ENCODE measurements around the gene DSTYK. TPM values are rescaled to one million over a fixed set of nuclear protein-coding genes. Genes with fewer than 3 reads are reported as not detected.

DSTYK gene
- total and polyA plus RNA-seq, 3 donors from 2014 or later = 15.2 to 17.2 (median 15.4) TPM

DNA sequence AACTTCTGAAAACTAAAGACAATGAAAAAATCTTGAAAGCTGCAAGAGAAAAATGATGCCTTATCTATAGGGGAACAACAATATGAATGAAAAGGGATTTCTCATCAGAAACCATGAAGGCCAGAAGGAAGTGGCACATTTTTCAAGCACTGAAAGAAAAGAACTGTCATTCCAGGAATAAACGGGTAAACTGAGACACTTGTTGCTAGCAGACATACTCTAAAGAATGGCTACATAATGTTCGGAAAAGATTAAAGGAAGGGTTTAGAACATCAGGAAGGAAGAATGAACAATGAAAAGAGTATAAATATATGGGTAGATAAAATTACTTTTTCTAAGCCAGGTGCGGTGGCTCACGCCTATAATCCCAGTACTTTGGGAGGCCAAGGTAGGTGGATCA lies 104.2 kb downstream of the DSTYK start:
- WGBS, 2 donors = 91 to 92% methylated on average over 4 of the region's 4 CpGs
- no peak overlapping the region for H3K27ac ChIP-seq
- H3K27me3 ChIP-seq = no peaks in the 10 kb centered on the region
- TF ChIP-seq POLR2A (IDR thresholded peaks at IDR 0.05) = no peak
- TF ChIP-seq, protein P1, sequence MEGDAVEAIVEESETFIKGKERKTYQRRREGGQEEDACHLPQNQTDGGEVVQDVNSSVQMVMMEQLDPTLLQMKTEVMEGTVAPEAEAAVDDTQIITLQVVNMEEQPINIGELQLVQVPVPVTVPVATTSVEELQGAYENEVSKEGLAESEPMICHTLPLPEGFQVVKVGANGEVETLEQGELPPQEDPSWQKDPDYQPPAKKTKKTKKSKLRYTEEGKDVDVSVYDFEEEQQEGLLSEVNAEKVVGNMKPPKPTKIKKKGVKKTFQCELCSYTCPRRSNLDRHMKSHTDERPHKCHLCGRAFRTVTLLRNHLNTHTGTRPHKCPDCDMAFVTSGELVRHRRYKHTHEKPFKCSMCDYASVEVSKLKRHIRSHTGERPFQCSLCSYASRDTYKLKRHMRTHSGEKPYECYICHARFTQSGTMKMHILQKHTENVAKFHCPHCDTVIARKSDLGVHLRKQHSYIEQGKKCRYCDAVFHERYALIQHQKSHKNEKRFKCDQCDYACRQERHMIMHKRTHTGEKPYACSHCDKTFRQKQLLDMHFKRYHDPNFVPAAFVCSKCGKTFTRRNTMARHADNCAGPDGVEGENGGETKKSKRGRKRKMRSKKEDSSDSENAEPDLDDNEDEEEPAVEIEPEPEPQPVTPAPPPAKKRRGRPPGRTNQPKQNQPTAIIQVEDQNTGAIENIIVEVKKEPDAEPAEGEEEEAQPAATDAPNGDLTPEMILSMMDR (IDR thresholded peaks at IDR 0.05) = no peak
- H3K9me3 ChIP-seq = no peaks in the 10 kb centered on the region
- H3K4me1 ChIP-seq = no peaks in the 10 kb centered on the region
- intact Hi-C loops (cut with DNase I; ENCODE audit: low total_unique reads) = no loop called here
- no peak overlapping the region for H3K4me3 ChIP-seq
- no peaks in the 10 kb centered on the region for H3K36me3 ChIP-seq (ENCODE audit: low read depth, missing control alignments)
- DNase-seq = no peak

DNA sequence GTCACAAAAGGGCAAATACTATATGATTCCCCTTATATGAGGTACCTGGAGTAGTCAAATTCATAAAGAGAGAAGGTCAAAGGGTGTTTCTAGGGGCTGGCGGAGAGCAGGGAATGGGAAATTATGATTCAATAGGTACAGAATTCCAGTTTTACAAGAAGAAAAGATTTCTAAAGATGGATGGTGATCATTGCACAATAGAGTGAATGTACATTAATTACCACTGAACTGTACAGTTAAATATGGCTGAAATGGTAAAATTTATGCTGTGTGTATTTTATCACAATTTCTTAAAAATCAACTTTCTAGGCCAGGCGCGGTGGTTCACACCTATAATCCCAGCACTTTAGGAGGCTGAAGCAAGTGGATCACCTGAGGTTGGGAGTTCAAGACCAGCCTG lies 109.1 kb downstream of the DSTYK start:
- H3K4me3 ChIP-seq = no peak overlapping the region
- H3K9me3 ChIP-seq = no peaks in the 10 kb centered on the region
- H3K27me3 ChIP-seq = no peaks in the 10 kb centered on the region
- no peak overlapping the region for H3K27ac ChIP-seq
- no peak for TF ChIP-seq POLR2A (IDR thresholded peaks at IDR 0.05)
- TF ChIP-seq, protein P1 (IDR thresholded peaks at IDR 0.05) = no peak
- 91 to 98% methylated on average over 3 of the region's 3 CpGs for WGBS, 2 donors
- intact Hi-C loops (cut with DNase I; ENCODE audit: low total_unique reads) = no loop called here
- no peak for DNase-seq
- no peaks in the 10 kb centered on the region for H3K36me3 ChIP-seq (ENCODE audit: low read depth, missing control alignments)
- no peaks in the 10 kb centered on the region for H3K4me1 ChIP-seq

GRCh38 chr1:205098242-205098641 lies 113.3 kb downstream of the DSTYK start:
- H3K27ac ChIP-seq = no peak overlapping the region
- no peaks in the 10 kb centered on the region for H3K36me3 ChIP-seq (ENCODE audit: low read depth, missing control alignments)
- no peak for DNase-seq
- H3K9me3 ChIP-seq = no peaks in the 10 kb centered on the region
- intact Hi-C loops (cut with DNase I; ENCODE audit: low total_unique reads) = no loop called here
- TF ChIP-seq, protein P1 (IDR thresholded peaks at IDR 0.05) = no peak
- H3K4me3 ChIP-seq = no peak overlapping the region
- no peaks in the 10 kb centered on the region for H3K4me1 ChIP-seq
- H3K27me3 ChIP-seq = no peaks in the 10 kb centered on the region

DNA sequence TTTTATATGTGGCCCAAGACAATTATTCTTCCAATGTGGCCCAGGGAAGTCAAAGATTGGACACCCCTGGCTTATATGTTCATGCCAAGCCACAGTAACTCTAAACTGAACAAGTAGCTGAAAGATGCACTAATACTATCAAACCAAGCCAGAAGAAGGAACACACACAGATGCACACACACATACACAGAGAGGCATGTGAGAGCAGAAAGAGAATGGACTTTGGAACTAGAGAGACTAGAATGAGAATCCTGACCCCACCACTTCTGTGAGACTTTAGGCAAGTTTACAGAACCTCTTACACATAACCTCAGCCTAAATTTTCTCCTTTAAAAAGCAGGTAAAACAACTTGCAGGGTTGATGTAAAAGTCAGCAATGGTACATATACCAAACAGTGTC lies 116.1 kb downstream of the DSTYK start:
- Histone ChIP-seq H3K4me3 (no peak overlapping the region), H3K27ac (no peak overlapping the region), H3K36me3 (ENCODE audit: low read depth, missing control alignments) (no peaks in the 10 kb centered on the region), H3K9me3 (no peaks in the 10 kb centered on the region), H3K27me3 (no peaks in the 10 kb centered on the region), H3K4me1 (no peaks in the 10 kb centered on the region)
- intact Hi-C loops (cut with DNase I; ENCODE audit: low total_unique reads) = no loop called here
- TF ChIP-seq, protein P1 (IDR thresholded peaks at IDR 0.05) = no peak
- TF ChIP-seq POLR2A (IDR thresholded peaks at IDR 0.05) = no peak
- DNase-seq = no peak

Other genes with a start within 250 kb of the DSTYK start
- gene CNTN2, start 168.5 kb downstream of the DSTYK start, total RNA-seq = 10 to 100 TPM; 16.4 to 17.2 TPM
- gene CNTN2, start 168.5 kb downstream of the DSTYK start, polyA plus RNA-seq (ENCODE audit: insufficient read depth, low read depth, low replicate concordance) = 31.9 TPM
- gene TMEM81, start 127.2 kb downstream of the DSTYK start, total RNA-seq = 1 to 10 TPM; 5.7 to 5.9 TPM
- gene TMEM81, start 127.2 kb downstream of the DSTYK start, polyA plus RNA-seq (ENCODE audit: insufficient read depth, low read depth, low replicate concordance) = 6.8 TPM
- gene RBBP5, start 89.7 kb downstream of the DSTYK start, total RNA-seq = 10 to 100 TPM; 19.1 to 20.3 TPM
- gene RBBP5, start 89.7 kb downstream of the DSTYK start, polyA plus RNA-seq (ENCODE audit: insufficient read depth, low read depth, low replicate concordance) = 11.7 TPM
- 10 to 100 TPM; 12.1 to 14.7 TPM for gene TMCC2, start 16.2 kb upstream of the DSTYK start, total RNA-seq
- 8.5 TPM for gene TMCC2, start 16.2 kb upstream of the DSTYK start, polyA plus RNA-seq (ENCODE audit: insufficient read depth, low read depth, low replicate concordance)
- gene NUAK2, start 110.0 kb upstream of the DSTYK start, total RNA-seq = 10 to 100 TPM; 13.4 to 19.6 TPM
- gene NUAK2, start 110.0 kb upstream of the DSTYK start, polyA plus RNA-seq (ENCODE audit: insufficient read depth, low read depth, low replicate concordance) = 7.2 TPM
- gene KLHDC8A, start 145.2 kb upstream of the DSTYK start, total RNA-seq = 10 to 100 TPM; 11.7 to 12.9 TPM
- 10.5 TPM for gene KLHDC8A, start 145.2 kb upstream of the DSTYK start, polyA plus RNA-seq (ENCODE audit: insufficient read depth, low read depth, low replicate concordance)
- gene LEMD1, start 210.4 kb upstream of the DSTYK start, total RNA-seq = 10 to 100 TPM; 35.2 to 71.1 TPM
- gene LEMD1, start 210.4 kb upstream of the DSTYK start, polyA plus RNA-seq (ENCODE audit: insufficient read depth, low read depth, low replicate concordance) = 83.2 TPM
- 10 to 100 TPM; 14.4 to 15.5 TPM for gene BLACAT1, start 244.3 kb upstream of the DSTYK start, total RNA-seq
- 5.9 TPM for gene BLACAT1, start 244.3 kb upstream of the DSTYK start, polyA plus RNA-seq (ENCODE audit: insufficient read depth, low read depth, low replicate concordance)